ENCODE measurements around the gene CNOT4.
"Not testable (repeated sequence)": the region's sequence is repeated elsewhere in the genome, so short reads cannot be mapped to it uniquely, and the experiment has no call there.

CNOT4 gene

DNA sequence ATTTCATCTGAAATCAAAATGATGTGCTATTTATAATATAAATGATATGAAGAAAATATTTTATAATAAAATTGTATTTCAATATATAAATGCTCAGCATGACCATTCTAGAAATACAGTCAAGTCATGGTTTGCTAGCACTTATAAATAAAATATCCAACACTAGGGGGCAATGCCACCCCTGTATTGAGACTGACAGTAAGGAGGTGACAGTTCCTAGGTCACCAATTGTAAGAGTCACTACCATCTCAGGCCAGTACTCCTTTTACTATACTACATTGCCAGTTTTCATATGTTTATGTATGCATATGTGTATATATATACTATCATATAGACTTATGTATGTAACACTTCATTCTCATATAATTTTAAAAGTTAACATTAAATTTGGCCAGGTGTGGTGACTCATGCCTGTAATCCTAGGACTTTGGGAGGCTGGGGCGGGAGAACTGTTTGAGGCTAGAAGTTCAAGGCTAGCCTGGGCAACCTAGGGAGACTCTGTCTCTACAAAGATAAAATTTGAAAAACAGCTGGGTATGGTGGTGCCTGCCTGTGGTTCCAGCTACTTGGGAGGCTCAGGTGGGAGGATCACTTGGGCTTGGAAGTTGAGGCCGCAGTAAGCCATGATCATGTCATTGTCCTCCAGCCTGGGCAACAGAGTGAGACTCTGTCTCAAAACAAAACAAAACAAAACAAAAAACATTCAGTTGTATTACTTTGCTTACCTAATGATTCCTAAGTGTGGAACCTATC lies 2.4 kb upstream of the CNOT4 start:
- peak; percentile 57 for DNase-seq (ENCODE audit: low read depth)

DNA sequence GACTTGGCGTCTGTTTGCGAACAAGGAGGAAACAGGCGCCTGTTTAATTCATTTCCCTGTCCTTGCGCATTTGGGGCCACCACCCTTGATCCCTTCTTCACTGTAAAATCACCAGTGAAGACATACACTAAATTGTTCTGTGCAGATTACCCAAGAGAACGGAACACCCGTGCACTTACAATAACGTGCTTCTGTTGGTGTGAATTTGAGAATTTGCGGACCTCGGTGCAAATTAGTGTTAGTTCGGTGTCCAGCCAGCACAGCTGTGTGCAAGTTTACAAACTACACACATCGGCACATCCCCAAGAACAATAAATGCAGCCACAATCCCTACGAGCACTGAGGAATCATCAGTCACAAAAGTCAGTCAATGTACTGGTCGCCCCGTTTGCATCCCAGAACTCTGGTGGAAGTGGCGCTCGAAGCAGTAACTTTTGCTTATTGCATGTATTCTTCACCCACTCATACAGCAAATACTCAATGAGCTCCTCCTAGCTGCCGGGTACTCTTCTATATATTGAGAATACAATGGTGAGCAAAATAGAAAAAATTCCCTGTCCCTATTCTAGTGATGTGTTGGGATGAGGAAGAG lies 786 bp upstream of the CNOT4 start:
- peak; percentile 23 for DNase-seq (ENCODE audit: low read depth)

DNA sequence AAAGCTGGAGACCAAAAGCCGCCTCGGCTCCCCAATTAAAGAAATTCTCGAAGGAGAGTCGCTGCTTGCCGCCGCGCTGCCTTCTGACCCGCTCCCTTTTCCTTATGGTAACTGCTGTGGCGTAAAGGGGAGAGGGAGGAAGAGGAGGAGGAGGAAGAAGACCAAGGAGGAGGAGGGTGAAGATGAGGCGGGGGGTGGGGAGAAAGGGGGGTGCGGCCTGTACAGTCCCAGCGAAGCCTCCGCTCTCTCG lies 388 bp downstream of the CNOT4 start:
- peak; percentile 63 for DNase-seq (ENCODE audit: low read depth)

DNA sequence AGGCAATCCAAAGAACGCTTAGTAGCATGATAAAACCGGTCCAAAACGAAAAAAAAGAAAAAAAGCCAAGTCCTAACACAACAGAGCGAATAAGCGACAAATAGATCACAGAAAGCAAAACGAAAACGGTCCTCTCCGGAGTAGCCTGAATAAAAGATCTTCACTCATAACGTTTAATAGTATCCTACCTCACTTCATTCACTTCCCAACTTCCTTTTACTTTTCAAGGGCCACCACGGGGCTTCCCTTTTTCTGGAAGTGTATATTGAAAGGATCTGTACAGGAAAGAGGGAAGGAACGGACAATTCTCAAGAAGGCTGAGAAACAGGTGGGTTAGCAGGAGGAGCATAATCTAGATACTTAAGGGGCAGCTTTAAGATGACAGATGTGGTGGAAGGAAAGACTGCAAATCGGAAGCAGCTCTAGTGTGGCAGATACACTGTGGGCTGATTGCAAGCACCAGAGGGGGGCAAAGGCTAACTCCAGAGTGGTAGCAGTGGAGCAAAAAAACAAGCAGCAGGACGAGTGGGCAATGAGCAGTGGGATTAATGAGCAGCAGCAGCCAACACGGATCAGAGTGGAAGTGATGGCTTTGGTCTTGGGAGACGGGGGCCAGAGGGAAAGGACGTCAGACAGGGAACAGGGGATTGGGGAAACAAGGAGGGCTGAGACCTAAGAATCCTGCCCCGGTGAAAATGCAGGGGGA lies 866 bp downstream of the CNOT4 start:
- DNase-seq (ENCODE audit: low read depth) = peak; percentile 14

DNA sequence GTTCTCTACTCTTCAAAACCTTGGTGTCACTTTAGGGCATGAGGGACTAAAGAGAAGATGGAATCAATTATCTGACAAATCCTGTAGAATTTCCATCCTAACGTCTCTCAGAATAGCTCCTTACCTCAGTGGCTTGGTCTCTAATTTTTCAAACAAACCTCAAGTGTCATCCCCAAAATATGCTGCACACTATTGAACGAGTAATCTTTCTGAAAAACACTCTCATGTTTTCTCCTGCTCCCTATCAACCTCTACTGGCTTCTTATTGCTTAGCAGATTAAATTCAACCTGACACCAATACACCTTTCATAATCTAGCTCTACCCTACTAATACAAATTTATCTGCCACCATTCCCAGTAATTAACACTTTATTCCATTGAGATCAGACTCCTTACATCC lies 8.5 kb downstream of the CNOT4 start:
- DNase-seq (ENCODE audit: low read depth) = no peak

DNA sequence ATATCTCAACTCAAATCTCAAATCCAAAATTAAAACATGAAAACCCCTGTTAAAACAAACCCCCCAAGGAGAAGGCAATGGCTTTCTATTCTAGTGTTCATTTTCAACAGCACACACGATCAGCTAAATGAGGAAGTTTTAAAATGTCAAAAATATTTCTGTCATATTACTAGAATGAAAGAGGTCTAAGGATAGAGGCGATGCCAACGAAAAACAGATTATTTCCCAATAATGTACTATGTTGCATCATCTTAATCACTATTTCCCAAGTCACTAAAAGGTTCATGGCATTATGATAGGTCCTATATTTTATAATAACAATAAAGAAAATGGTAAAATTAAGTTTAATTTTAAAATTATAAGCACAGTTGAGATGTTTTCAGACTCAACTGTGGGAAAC lies 10.1 kb downstream of the CNOT4 start:
- peak; percentile 30 for DNase-seq (ENCODE audit: low read depth)

DNA sequence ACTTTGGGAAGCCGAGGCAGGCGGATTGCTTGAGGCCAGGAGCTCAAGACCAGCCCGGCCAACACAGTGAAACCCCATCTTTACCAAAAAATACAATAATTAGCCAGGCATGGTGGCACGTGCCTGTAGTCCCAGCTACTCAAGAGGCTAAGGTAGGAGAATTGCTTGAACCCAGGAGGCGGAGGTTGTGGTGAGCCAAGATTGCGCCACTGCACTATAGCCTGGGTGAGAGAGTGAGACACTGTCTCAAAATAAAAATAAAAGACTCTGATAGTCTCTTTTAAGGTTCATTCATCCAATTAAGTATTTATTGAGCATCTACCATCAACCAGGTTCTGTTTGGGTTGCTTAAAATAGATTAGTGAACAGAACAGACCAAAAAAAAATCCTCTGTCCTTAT lies 12.7 kb downstream of the CNOT4 start:
- not testable (repeated sequence) for DNase-seq (ENCODE audit: low read depth)

DNA sequence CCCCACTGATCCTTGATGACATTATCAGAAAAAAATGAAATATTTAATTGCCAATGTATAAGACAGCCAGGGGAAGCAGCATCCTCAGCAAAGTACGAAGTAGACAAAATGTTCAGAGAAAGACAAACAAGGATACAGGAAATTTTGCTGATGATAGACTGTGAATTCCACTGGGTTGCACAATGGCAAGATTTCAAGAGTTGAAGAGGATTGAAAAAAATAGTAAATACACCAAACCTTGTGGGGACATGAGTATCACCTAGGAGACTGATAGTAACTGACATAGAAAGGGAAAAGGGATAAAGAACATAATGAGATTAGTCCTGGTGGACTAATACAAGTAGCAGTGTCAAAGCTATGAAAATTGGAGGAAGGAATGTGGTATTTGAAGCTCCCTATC lies 16.5 kb downstream of the CNOT4 start:
- DNase-seq (ENCODE audit: low read depth) = peak; percentile 13

DNA sequence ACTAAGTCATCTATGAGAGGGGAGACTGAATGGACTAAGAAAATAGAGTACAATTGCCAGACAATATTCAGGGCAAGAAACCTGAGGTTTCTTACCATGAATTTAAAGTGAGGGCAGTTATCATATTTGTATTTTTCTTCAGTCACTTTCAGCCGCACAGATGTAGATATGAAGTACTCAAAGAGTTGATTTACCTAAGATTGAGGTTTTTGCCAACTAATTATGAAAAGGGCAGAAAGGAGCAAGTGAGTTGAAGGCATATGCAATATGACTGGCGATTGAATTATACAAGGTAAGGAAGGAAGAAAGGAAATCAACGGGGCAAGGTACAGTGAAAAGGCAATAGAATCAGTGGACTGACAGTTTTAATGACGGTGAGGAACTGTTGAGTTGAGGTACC lies 17.8 kb downstream of the CNOT4 start:
- no peak for DNase-seq (ENCODE audit: low read depth)

DNA sequence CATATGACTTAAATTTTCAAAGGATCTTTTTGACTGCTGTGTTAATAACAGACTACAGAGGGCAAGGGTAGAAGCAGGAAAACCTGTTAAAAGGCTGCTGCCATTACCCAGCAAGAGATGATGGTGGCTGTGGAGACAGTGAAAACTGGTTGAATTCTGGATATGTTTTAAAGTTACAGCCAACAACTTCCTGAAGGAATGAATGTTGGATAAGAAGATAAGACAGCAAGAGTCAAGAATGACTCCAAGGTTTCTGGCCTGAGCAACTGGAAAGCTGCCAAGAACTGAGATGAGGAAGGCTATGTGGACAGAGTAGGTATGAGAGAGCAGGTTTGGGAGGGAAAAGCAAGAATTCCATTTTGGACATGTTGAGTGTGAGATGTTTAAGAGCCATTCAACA lies 19.1 kb downstream of the CNOT4 start:
- DNase-seq (ENCODE audit: low read depth) = no peak

DNA sequence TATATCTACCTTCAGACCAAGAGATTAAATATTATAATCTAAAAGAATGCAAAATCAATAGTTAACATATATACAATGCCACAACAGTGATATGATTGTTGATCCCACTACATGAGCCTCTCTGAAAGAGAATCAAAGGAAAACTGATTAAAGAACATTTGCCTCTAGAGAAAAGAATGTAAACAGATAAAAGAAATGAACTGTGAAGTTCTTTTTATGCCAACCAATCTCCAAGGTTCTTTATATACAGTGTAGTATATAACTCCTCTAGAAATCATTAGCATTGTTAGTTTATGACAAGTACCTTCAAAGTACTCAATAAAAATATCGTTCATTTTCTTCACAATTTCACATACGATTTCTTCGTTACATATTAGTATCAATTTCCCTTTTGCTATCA lies 20.1 kb downstream of the CNOT4 start:
- DNase-seq (ENCODE audit: low read depth) = no peak

DNA sequence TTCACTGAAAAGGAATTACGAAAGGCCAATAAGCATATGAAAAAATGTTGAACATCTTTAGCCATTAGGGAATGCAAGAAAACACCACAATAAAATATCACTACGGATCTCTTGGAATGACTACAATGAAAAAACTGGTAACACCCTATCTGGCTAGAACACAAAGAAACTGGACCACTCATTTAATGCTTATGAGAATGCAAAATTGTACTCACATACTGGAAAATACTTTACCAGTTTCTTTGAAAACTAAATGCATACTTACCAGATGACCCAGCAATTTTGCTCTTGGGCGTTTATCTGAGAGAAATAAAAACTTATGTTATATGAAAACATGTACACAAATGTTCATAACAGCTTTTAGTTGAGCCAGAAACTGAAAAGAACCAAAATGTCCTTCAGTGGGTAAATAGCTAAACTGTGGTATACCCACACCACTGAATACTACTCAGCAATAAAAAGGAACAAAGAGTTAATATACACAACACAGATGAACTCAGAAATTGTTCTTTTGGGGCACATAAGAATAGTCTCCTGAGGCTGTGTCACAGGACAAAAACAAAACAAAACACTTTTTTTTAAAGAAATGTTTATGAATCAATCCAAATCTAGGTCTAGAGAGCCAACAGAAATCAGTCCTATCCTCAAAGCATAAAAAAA lies 23.5 kb downstream of the CNOT4 start:
- DNase-seq (ENCODE audit: low read depth) = peak; percentile 57

DNA sequence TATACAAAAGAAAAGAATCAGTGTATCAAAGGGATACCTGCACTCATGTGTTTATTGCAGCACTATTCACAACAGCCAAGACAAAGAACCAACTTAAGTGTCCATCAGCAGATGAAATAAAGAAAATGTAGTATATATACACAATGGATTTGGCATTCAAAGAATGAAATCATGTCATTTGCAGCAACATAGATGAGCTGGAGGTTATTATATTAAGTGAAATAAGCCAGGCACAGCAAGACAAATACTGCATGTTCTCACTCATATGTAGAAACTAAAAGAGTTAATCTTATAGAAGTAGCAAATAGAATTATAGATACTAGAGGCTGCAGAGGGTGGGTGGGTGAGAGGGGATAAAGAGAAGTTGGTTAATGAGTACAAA lies 28.3 kb downstream of the CNOT4 start:
- DNase-seq (ENCODE audit: low read depth) = no peak

DNA sequence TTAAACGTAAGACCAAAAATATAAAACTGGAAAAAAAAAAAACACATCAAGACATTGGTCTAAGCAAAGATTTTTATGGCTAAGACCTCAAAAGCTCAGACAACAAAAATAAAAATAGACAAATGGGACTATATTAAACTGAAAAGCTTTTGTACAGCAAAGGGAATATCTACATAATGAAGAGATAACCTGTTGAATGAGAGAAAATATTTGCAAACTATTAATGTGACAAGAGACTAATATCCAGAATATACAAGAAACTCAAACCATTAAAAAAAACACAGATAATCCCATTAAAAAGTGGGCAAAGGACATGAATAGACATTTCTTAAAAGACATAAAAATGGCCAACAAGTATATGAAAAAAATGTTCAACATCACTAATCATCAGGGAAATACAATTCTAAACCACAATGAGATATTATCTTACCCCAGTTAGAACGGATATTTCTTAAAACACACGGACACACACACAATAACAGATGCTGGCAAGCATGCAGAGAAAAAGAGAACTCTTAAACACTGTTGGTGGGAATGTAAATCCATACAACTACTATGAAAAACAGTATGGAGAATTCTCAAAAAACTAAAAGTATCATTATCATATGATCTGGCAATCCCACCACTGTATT lies 28.8 kb downstream of the CNOT4 start:
- no peak for DNase-seq (ENCODE audit: low read depth)

DNA sequence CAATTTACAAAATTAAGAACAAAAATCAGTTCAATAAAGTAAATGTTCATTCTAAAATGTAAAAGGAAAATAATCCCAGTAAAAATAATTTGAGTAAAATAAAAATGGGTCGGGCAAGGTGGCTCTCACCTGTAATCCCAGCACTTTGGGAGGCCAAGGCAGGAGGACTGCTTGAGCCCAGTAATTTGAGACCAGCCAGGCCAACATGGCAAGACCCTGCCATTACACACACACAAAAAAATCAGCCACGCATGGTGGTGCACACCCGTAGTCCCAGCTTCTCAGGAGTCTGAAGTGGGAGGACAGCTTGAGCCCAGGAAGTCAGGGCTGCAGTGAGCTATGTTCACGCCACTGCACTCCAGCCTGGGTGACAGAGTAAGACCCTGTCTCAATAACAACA lies 34.4 kb downstream of the CNOT4 start:
- DNase-seq (ENCODE audit: low read depth) = no peak

DNA sequence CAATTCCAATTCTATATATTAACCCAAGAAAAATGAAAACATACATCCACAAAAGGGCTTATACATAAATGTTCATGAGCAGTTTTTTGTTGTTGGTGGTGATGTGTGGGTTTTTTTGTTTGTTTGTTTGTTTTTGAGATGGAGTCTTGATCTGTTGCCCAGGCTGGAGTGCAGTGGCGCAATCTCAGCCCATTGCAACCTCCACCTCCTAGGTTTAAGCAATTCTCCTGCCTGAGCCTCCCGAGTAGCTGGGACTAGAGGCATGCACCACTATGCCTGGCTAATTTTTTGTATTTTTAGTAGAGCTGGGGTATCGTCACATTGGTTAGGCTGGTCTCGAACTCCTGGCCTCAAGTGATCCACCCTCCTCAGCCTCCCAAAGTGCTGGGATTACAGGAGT lies 40.2 kb downstream of the CNOT4 start:
- DNase-seq (ENCODE audit: low read depth) = not testable (repeated sequence)

DNA sequence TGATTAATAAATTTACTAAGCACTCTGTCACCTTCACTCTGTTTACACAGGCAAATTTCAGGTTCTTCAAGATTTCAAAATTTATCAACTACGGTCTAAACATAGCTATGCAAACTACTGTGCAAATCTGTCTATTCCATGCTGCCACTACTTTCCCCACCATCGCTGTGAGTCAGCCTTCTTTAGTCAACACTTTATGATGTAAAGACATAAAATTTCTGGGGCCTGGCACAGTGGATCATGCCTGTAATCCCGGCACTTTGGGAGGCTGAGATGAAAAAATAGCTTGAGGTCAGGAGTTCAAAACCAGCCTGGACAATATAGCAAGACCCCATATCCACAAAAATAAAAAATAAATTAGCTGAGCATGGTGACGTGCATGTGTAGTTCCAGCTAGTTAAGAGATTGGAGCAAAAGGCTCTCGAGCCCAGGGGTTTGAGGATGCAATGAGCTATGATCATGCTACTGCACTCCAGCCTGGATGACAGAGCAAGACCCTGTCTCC lies 42.6 kb downstream of the CNOT4 start:
- no peak for DNase-seq (ENCODE audit: low read depth)

DNA sequence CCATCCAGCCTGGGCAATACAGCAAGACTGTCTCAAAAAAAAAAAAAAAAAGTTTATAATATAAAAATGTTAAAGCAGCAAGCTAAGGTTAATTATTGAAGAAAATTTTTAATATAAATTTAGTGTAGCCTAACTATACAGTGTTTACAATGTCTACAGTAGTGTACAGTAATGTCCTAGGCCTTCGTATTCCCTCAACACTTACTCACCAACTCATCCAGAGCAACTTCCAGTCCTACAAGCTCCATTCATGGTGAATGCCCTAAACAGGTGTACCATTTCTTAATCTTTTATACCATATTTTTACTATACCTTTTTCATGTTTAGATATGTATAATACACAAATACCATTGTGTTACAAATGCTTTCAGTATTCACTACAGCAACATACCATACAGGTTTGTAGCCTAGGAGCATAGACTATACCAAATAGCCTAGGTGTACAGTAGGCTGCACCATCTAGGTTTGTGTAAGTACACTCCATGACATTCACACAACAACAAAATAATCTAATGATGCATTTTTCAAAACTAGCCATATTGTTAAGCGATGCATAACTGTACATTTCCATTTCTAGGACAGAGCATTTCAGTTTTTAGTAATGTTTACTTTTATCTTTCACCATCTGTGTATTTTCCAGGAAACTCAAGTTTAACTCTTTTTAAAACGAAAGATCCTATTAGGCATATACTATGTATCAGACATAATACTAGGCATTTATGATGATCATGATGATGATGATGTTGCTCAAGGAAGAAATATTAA lies 43.3 kb downstream of the CNOT4 start:
- no peak for DNase-seq (ENCODE audit: low read depth)

DNA sequence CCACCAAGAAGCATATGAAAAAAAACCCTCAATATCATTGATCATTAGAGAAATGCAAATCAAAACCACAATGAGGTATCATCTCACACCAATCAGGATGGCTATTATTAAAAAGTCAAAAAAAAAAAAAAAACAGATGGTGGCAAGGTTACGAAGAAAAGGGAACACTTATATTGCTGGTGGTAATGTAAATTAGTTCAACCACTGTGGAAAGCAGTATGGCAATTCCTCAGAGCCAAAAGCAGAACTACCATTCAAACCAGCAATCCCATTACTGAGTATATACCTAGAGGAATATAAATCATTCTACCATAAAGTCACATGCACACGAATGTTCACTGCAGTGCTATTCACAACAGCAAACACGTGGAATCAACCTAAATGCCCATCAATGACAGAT lies 46.0 kb downstream of the CNOT4 start:
- DNase-seq (ENCODE audit: low read depth) = no peak

DNA sequence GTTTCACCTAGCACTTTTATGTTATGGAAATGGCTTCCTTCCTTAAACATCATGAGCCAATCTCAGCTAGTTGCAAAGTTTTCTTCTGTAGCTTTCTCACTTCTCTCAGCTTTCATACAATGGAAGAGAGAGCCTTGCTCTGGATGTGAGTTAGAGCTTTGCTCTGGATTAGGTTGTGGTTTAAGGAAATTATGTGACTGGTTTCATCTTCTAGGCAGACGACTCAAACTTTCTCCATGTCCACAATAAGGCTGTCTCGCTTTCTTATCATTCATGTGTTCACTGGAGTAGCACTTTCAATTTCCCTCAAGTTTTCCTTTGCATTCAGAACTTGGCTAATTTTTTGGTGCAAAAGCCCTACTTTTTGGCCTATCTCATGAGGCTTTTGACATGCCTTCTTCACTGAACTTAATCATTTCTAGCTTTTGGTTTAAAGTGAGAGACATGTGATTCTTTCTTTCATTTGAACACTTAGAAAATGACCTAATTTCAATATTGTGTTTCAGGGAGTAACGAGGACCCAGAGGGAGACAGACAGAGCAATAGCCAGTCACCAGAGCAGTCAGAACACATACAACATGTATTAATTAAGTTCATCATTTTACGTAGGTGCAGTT lies 49.8 kb downstream of the CNOT4 start:
- DNase-seq (ENCODE audit: low read depth) = no peak

DNA sequence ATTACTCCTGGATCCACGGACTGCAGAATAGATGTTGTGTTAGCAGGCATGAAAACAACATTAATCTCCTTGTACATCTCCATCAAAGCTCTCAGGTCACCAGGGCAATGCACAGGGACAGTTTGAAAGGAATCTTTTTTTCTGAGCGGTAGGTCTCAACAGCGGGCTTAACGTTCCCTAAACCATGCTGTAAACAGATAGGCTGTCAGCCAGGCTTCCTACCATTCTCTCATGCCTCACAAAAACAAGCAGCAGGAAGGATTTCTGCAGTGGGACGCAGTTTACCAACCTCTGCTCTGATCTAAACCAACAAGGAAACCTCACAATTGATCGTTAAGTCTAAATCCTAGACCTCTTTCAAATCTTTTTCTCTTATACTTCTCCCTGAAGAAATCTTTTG lies 50.8 kb downstream of the CNOT4 start:
- DNase-seq (ENCODE audit: low read depth) = no peak

All from fibroblast of gingiva (primary cell).